Small intestine (tissue), 7 donors: Measurements from ENCODE around the gene KRTAP4-11. TPM values are rescaled to one million over a fixed set of nuclear protein-coding genes. Genes with fewer than 3 reads are reported as not detected.
"Not testable (repeated sequence)": the region's sequence is repeated elsewhere in the genome, so short reads cannot be mapped to it uniquely, and the experiment has no call there.

ENCODE experiments used
- DNase-seq, 2 donors: peaks; one replicate each; pipeline versions ENCODE4 v3.0.0 to v3.0.0-alpha.2; 2013
- FAIRE-seq: peaks from 2 replicates; lab custom pipeline; 2012; peaks lifted over from hg19 to GRCh38; lab: Jason Lieb, UNC
- H3K27ac ChIP-seq, 3 donors: one replicate each; pipeline ENCODE4 v1.5.1; 2013; ENCODE audit warnings: low read length in 2 of 3, mild to moderate bottlenecking in 2 of 3, control low read depth in 1 of 3, inconsistent platforms in 1 of 3, low read depth in 1 of 3, moderate library complexity in 1 of 3
- H3K27me3 ChIP-seq, 3 donors: one replicate each; pipeline ENCODE4 v1.6.1; 2013; ENCODE audit warnings: low read length in 3 of 3, inconsistent platforms in 1 of 3; ENCODE audit not compliant: control insufficient read depth in 3 of 3, insufficient read depth in 3 of 3
- H3K36me3 ChIP-seq, 3 donors: one replicate each; pipeline ENCODE4 v1.6.1; 2013; ENCODE audit warnings: low read length in 3 of 3, inconsistent platforms in 1 of 3, low read depth in 1 of 3, mild to moderate bottlenecking in 1 of 3, moderate library complexity in 1 of 3; ENCODE audit not compliant: control insufficient read depth in 3 of 3, insufficient read depth in 2 of 3
- H3K4me1 ChIP-seq, 3 donors: one replicate each; pipeline ENCODE4 v1.6.1; 2013; ENCODE audit warnings: low read length in 2 of 3, inconsistent platforms in 1 of 3, low read depth in 1 of 3, mild to moderate bottlenecking in 1 of 3, moderate library complexity in 1 of 3; ENCODE audit not compliant: control insufficient read depth in 3 of 3, insufficient read depth in 2 of 3
- H3K4me3 ChIP-seq, 3 donors: one replicate each; pipeline ENCODE4 v1.5.1; 2013; ENCODE audit warnings: low read length in 3 of 3, control low read depth in 1 of 3, inconsistent platforms in 1 of 3, low read depth in 1 of 3, mild to moderate bottlenecking in 1 of 3, moderate library complexity in 1 of 3
- H3K9me3 ChIP-seq, 2 donors: one replicate each; pipeline ENCODE4 v1.6.1; 2013; ENCODE audit warnings: low read depth in 1 of 2, low read length in 1 of 2; ENCODE audit not compliant: control insufficient read depth in 2 of 2, insufficient read depth in 1 of 2
- WGBS, 3 donors: extraction: QIAGEN DNeasy Blood & Tissue Kit; methylation state at CpG; one replicate each; pipeline ENCODE4 v1.1.7; 2013; 5-methylcytosine and 5-hydroxymethylcytosine counted together
- polyA plus RNA-seq, 4 donors: library from polyadenylated mRNA; stranded (reverse) in 3 of 4; unstranded in 1 of 4; fragments of 200-250 nt in 3 of 4; fragments of 120-200 nt in 1 of 4; gene quantifications; one replicate each; pipeline versions ENCODE4 v1.2.1 to v1.2.3, GENCODE V29; 2013
- donor health status: healthy with polysubstance abuse.
- donor health status: control.
- donor health status: control.
- donor health status: Bipolar disorder and iron deficiency.
- donor health status: healthy.

Gene KRTAP4-11
- polyA plus RNA-seq, 4 donors: not detected

DNA sequence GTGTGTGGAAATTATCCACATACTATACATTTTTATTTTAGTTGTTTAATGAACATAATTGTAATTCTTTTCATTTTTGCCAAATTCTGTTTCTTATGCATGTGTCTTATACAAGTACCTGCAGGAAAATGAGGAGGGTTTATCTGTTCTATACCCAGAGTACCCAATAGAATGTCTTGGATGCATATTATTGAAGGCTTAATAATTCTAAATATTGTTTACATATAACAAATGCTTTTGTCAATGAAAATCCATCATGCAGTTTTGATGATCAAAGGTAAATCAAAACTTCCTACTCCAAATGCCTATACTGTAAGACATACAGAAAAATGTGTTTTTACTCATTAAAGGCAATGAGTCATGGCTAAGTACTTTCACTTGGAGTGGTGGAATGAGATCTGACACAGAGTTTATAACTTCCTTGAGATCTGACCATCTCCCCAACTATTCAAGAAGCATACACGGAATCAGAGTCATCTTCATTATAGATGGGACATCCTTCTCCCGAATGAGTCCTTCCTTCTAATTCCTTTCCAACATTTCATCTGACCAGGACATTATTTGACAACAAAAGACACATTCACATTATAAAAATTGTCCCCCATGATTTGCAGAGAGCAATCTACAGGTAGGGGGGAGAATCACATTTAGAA, 13.7 kb downstream of the KRTAP4-11 start:
- H3K36me3 ChIP-seq, H3K9me3 ChIP-seq, FAIRE-seq, H3K27me3 ChIP-seq, H3K4me1 ChIP-seq, DNase-seq, H3K4me3 ChIP-seq, H3K27ac ChIP-seq: not testable (repeated sequence)
- 58 to 73% (median 68%) methylated on average over 2 of the region's 2 CpGs for WGBS, 3 donors

- no peak overlapping the region for H3K27ac ChIP-seq
- H3K4me1 ChIP-seq: no peaks in the 10 kb centered on the region
- no peaks in the 10 kb centered on the region for H3K36me3 ChIP-seq
- DNase-seq (no peak), FAIRE-seq (no peak)
- no peak overlapping the region for H3K4me3 ChIP-seq
- 92 to 100% (median 100%) methylated on average over 1 of the region's 1 CpG for WGBS, 3 donors
- H3K9me3 ChIP-seq: no peaks in the 10 kb centered on the region
- peaks cover 0 to 2% (median 1%) of the 10 kb centered on the region in 3 donors for H3K27me3 ChIP-seq
Measured at GRCh38 chr17:41103896-41104295, 14.3 kb downstream of the KRTAP4-11 start.

DNA sequence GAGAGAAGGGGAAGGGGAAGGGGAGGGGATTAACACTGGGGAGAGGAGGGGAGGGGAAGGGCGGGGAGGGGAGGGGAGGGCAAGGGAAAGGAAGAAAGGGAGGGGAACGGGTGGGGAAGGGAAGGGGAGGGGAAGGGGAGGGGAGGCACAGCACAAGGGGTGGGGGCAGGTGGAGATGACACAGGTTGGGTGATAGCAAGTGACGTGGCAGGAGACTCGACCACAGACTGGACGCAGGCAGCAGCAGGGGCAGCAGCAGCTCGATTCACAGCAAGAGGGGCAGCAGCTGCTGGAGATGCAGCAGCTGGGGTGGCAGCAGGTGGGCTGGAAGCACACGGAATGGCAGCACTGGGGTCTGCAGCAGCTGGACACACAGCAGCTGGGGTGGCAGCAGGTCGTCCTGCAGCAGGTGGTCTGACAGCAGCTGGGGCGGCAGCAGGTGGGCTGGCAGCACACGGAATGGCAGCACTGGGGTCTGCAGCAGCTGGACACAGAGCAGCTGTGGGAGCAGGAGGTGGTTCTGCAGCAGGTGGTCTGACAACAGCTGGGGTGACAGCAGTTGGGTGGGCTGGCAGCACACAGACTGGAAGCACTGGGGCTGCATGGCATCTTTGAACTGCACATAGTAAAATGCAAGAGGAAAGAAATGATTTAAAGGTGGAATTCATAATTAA, 16.4 kb downstream of the KRTAP4-11 start, which contains the start of gene KRTAP4-16:
Gene KRTAP4-16 (minus strand): TSS at position 624 of the 674 bp plus-strand sequence. CDS start 0 bp downstream, at position 624.
- no peak for FAIRE-seq
- H3K4me3 ChIP-seq: no peak within 1 kb of the TSS
- H3K4me1 ChIP-seq: no peaks in the 10 kb centered on the region
- no peak for DNase-seq
- peaks cover 0 to 2% (median 0%) of the 10 kb centered on the region in 3 donors for H3K27me3 ChIP-seq
- no peaks in the 10 kb centered on the region for H3K36me3 ChIP-seq
- WGBS, 3 donors: 48 to 58% (median 51%) methylated on average over 8 to 10 of the region's 10 CpGs
- H3K9me3 ChIP-seq: no peaks in the 10 kb centered on the region
- H3K27ac ChIP-seq: no peak within 1 kb of the TSS

GRCh38 chr17:41099682-41100480, 18.3 kb downstream of the KRTAP4-11 start:
- H3K36me3 ChIP-seq, FAIRE-seq, H3K27me3 ChIP-seq, H3K27ac ChIP-seq, H3K4me3 ChIP-seq, DNase-seq, H3K9me3 ChIP-seq, H3K4me1 ChIP-seq: not testable (repeated sequence)
- 53 to 79% (median 57%) methylated on average over 7 of the region's 7 CpGs for WGBS, 3 donors

DNA sequence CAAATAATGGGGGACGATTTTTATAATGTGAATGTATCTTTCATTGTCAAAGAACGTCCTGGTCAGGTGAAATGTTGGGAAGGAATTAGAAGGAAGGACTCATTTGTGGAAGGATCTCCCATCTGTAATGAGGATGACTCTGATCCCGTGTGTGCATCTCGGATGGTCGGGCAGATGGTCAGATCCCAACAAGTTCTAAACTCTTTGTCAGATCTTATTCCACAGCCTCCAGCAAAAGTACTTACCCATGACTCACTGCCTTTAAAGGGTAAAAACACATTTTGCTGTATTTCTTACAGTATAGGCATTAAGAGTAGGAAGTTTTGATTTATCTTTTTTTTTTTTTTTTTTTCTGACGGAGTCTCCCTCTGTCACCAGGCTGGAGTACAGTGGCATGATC, 19.7 kb downstream of the KRTAP4-11 start:
- DNase-seq: no peak
- H3K27me3 ChIP-seq: peaks cover 0 to 6% (median 2%) of the 10 kb centered on the region in 3 donors
- no peaks in the 10 kb centered on the region for H3K36me3 ChIP-seq
- no peak overlapping the region for H3K27ac ChIP-seq
- WGBS, 3 donors: 72 to 84% (median 77%) methylated on average over 6 of the region's 6 CpGs
- FAIRE-seq: no peak
- no peak overlapping the region for H3K4me3 ChIP-seq
- no peaks in the 10 kb centered on the region for H3K9me3 ChIP-seq
- H3K4me1 ChIP-seq: no peaks in the 10 kb centered on the region

GRCh38 chr17:41098042-41098441, 20.1 kb downstream of the KRTAP4-11 start, which contains the start of gene KRTAP4-8:
TSS of gene KRTAP4-8 (minus strand) at chr17:41098142. CDS start at chr17:41098084, 58 bp downstream.
- FAIRE-seq: no peak
- no peak for DNase-seq
- Histone ChIP-seq H3K9me3 (no peaks in the 10 kb centered on the region), H3K27me3 (peaks cover 0 to 7% (median 2%) of the 10 kb centered on the region in 3 donors), H3K4me1 (no peaks in the 10 kb centered on the region), H3K36me3 (no peaks in the 10 kb centered on the region), H3K4me3 (no peak within 1 kb of the TSS), H3K27ac (no peak within 1 kb of the TSS)
- WGBS, 3 donors: 35 to 75% (median 47%) methylated on average over 4 of the region's 4 CpGs

DNA sequence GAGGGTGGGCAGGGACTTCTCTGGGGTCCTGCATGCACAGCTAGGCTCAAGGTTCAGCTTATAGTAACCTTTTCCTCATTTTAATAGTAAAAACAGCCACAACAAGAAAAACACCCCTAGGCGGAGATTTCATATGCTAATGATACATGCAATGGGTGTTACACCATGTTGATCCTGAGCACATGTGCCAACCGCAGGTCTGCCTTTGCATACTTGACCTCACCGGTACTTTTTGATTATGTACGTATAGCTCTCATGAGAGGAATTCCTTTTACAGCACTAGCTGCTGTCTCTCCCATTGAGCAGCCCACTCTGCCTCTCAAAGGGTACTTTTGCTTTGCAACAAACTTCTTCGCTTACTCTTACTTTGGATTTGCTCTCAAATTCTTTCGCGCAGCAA, 22.1 kb downstream of the KRTAP4-11 start:
- 85 to 91% (median 86%) methylated on average over 7 of the region's 7 CpGs for WGBS, 3 donors

DNA sequence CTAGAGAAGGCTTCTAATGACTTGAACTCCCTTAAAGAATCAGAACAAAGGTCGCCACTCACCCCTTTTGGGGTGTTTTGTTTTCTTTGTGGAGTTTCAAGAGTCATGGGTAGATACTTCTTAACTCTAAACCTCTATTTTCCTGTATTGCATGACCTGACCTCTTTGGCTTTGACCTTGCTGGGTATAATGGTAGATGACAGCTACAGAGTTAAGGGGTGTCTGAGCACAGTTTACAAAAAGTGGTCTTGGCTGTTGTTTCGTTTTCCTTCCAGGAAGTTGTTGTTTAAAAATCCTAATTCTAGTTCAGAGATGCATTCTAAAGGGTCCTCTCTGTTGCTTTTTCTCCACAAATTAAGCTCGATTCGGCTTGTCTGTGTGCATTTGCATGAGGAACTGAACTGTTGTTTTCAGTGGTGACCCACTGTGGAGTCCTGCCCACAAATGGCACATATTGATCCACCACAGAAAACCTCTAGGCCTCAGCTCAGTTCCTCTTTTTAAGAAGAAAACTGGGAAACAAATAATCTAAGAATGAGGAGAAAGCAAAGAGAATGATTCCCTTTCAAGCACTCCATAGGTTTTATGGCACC, 29.3 kb downstream of the KRTAP4-11 start:
- H3K4me3 ChIP-seq, H3K27me3 ChIP-seq, H3K27ac ChIP-seq, FAIRE-seq, H3K36me3 ChIP-seq, H3K4me1 ChIP-seq, DNase-seq, H3K9me3 ChIP-seq: not testable (repeated sequence)
- WGBS, 3 donors: 55 to 78% (median 62%) methylated on average over 4 of the region's 4 CpGs

More for the DNA sequence above, 22.1 kb downstream of the KRTAP4-11 start:
- Histone ChIP-seq H3K4me1 (no peaks in the 10 kb centered on the region), H3K9me3 (no peaks in the 10 kb centered on the region), H3K4me3 (no peak overlapping the region), H3K27ac (no peak overlapping the region), H3K27me3 (peaks cover 0 to 7% (median 2%) of the 10 kb centered on the region in 3 donors), H3K36me3 (no peaks in the 10 kb centered on the region)
- no peak for FAIRE-seq
- no peak for DNase-seq
